Right lobe of liver (tissue), 4 donors: ENCODE measurements around the gene RAB8B.

Source experiments
- CTCF ChIP-seq, 4 donors: fragments of 200-600 bp in 3 of 4; fragments of 450-650 bp in 1 of 4; IDR thresholded peaks; one replicate each; pipeline versions ENCODE4 v1.5.1 to v1.8.0; 2016 to 2022; ENCODE audit warnings: antibody characterized with exemption in 4 of 4, mild to moderate bottlenecking in 2 of 4
- POLR2A ChIP-seq: fragments of 450-650 bp; IDR thresholded peaks from one replicate; pipeline ENCODE4 v1.6.1; 2017; ENCODE audit warnings: antibody characterized with exemption, mild to moderate bottlenecking
- donor health status: DM: no; HTN: no; CAD: no.
- donor health status: DM: no; HTN: no; CAD: no.
- donor health status: DM: no; HTN: yes; CAD: no.

GRCh38 chr15:63156755-63157117 is 32.7 kb upstream of the RAB8B start:
- no peak for TF ChIP-seq CTCF (IDR thresholded peaks at IDR 0.05)
- no peak for TF ChIP-seq POLR2A
